Measurements from ENCODE around the gene ARHGAP22. TPM values are rescaled to one million over a fixed set of nuclear protein-coding genes. Genes with fewer than 3 reads are reported as not detected.

ARHGAP22 gene
- total and polyA plus RNA-seq, 2 experiments from 2014 or later: 3.2 to 7.8 TPM

GRCh38 chr10:48636231-48636630, 31.4 kb upstream of the ARHGAP22 start:
- H3K4me1 ChIP-seq (ENCODE audit: low read depth): no peaks in the 10 kb centered on the region
- H3K9me3 ChIP-seq (ENCODE audit: low read depth): no peaks in the 10 kb centered on the region
- DNase-seq (ENCODE audit: low read depth in 1 of 2, low spot score in 1 of 2): no peak
- H3K27me3 ChIP-seq: peaks cover 4% of the 10 kb centered on the region
- TF ChIP-seq CTCF (IDR thresholded peaks at IDR 0.05; ENCODE audit: low read depth, low read length): no peak
- no peak overlapping the region for H3K27ac ChIP-seq
- no peak overlapping the region for H3K4me3 ChIP-seq
- H3K36me3 ChIP-seq: no peaks in the 10 kb centered on the region

- no peaks in the 10 kb centered on the region for H3K4me1 ChIP-seq (ENCODE audit: low read depth)
- TF ChIP-seq CTCF (IDR thresholded peaks at IDR 0.05; ENCODE audit: low read depth, low read length): no peak
- H3K9me3 ChIP-seq (ENCODE audit: low read depth): no peaks in the 10 kb centered on the region
- H3K36me3 ChIP-seq: no peaks in the 10 kb centered on the region
- no peak overlapping the region for H3K27ac ChIP-seq
- H3K4me3 ChIP-seq: no peak overlapping the region
- DNase-seq (ENCODE audit: low read depth in 1 of 2, low spot score in 1 of 2): no peak
- H3K27me3 ChIP-seq: peaks cover 7% of the 10 kb centered on the region
Observed at GRCh38 chr10:48634984-48635557, 30.2 kb upstream of the ARHGAP22 start.

GRCh38 chr10:48634198-48634983, 29.5 kb upstream of the ARHGAP22 start:
- Histone ChIP-seq H3K9me3 (ENCODE audit: low read depth) (no peaks in the 10 kb centered on the region), H3K4me3 (no peak overlapping the region), H3K36me3 (no peaks in the 10 kb centered on the region), H3K27me3 (peaks cover 7% of the 10 kb centered on the region), H3K27ac (no peak overlapping the region), H3K4me1 (ENCODE audit: low read depth) (no peaks in the 10 kb centered on the region)
- peak in 1 of 2 donors; percentile 96 for DNase-seq (ENCODE audit: low read depth in 1 of 2, low spot score in 1 of 2)
- no peak for TF ChIP-seq CTCF (IDR thresholded peaks at IDR 0.05; ENCODE audit: low read depth, low read length)

GRCh38 chr10:48633381-48634197, 28.7 kb upstream of the ARHGAP22 start:
- Histone ChIP-seq H3K27me3 (peaks cover 7% of the 10 kb centered on the region), H3K9me3 (ENCODE audit: low read depth) (no peaks in the 10 kb centered on the region), H3K4me1 (ENCODE audit: low read depth) (no peaks in the 10 kb centered on the region), H3K4me3 (no peak overlapping the region), H3K27ac (no peak overlapping the region), H3K36me3 (no peaks in the 10 kb centered on the region)
- TF ChIP-seq CTCF (IDR thresholded peaks at IDR 0.05; ENCODE audit: low read depth, low read length): no peak
- no peak for DNase-seq (ENCODE audit: low read depth in 1 of 2, low spot score in 1 of 2)

GRCh38 chr10:48632166-48632565, 27.3 kb upstream of the ARHGAP22 start:
- no peak for DNase-seq (ENCODE audit: low read depth in 1 of 2, low spot score in 1 of 2)
- Histone ChIP-seq H3K27me3 (peaks cover 7% of the 10 kb centered on the region), H3K9me3 (ENCODE audit: low read depth) (no peaks in the 10 kb centered on the region), H3K36me3 (no peaks in the 10 kb centered on the region), H3K27ac (no peak overlapping the region), H3K4me1 (ENCODE audit: low read depth) (no peaks in the 10 kb centered on the region), H3K4me3 (no peak overlapping the region)
- no peak for TF ChIP-seq CTCF (IDR thresholded peaks at IDR 0.05; ENCODE audit: low read depth, low read length)
